HG03442 (cell line): ENCODE data around the gene RNF40.
"Not testable (repeated sequence)": the region's sequence is repeated elsewhere in the genome, so short reads cannot be mapped to it uniquely, and the experiment has no call there.

ENCODE experiments used
- ATAC-seq: cut with Tn5 transposase; IDR thresholded peaks from one replicate; pipeline ENCODE4 v1.9.1; 2021; ENCODE audit warnings: mild to moderate bottlenecking, moderate library complexity; ENCODE audit not compliant: unreplicated experiment

Gene RNF40

DNA sequence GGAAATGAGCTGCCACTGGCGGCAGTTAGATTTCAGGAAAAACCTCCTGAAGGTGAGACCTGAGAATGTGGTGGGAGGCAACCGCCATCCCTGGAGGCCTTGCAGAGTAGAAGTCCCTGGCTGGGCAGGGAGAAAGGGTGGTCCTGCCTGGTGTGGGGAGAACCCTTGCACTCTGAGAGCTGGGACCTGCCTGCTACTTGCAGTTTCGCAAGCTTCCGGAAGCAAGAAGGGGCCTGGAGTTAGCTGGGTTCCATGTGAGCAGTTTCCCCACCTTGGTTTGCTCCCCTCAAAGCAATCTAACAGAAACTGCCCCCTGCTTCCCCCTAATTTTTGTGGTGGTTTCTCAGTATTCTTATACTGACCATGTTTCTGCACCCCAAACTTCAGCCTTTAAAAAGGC lies 18.4 kb downstream of the RNF40 start:
- ATAC-seq: no peak

DNA sequence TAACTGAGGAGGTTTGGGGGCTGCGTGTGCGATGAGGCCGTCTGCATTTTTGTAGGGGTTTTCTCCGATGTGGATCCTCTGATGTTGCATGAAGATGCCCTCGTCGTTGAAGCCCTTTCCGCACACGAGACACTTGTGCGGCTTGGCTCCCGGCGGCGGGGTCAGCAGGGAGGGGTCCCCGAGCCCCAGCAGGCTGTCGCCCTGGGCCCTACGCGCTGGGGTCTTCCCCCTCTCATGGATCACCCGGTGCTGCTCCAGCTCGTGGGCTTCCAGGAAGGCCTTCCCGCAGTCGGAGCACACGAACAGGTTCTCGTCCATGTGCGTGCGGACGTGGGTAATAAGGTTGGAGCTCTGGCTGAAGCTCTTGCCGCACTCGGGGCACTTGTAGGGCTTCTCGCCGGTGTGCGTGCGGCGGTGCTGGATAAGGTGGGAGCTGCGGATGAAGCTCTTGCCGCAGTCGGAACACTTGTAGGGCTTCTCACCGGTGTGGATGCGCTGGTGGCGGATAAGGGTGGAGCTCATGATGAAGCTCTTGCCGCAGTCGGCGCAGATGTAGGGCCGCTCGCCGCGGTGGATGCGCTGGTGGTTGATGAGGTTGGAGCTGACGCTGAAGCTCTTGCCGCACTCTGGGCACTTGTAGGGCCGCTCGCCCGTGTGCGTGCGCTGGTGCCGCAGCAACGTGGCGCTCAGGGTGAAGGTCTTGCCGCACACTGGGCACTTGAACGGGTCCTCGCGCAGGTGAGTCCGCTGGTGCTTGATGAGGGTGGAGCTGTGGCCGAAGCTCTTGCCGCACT lies 20.6 kb downstream of the RNF40 start:
- ATAC-seq: no peak

DNA sequence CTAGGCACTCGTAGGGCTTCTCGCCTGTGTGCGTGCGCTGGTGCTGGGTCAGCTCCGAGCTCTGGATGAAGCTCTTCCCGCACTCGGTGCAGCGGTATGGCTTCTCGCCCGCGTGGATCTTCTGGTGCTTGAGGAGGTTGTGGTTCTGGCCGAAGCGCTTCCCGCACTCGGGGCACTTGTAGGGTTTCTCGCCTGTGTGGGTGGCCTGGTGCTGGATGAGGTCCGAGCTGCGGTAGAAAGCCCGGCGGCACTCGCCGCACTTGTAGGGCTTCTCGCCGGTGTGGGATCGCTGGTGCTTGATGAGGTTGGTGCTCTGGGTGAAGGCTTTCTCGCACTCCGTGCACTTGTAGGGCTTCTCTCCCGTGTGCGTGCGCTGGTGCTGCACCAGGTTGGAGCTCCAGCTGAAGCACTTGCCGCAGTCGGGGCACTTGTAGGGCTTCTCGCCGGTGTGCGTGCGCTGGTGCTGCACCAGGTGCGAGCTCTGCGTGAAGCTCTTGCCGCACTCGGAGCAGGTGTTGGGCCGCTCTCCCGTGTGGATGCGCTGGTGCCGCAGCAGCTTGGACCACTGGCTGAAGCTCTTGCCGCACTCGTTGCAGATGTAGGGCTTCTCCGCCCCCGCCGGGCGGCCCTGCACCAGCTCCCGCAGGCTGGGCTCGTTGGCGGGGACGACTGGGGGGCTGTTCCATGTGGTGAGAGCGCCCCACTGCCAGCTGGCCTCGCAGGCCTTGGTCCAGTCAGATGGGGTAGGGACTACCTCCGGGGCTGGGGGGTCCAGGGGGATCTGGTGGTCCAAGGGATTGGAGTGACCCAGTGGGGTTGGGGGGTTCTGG lies 21.4 kb downstream of the RNF40 start:
- ATAC-seq: no peak

DNA sequence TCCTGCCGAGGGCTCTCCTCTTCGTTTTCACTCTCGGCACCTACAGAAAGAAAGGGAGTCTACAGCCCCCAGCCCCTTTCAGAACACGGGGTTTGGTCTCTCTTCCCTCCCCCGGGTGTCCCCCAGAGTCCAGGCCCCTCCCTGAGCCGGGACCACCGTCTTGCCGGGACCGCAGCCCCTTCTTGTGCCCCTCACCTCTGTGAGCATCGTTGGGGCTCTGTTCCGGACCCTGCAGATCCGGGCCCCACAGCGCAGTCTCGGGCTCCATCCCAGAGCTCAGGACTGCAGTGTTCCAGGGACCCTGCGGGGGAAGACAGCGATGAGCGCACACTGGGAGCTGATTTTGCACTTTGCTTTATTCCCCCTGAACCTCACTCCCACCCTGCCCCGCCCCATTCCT lies 22.1 kb downstream of the RNF40 start:
- no peak for ATAC-seq

DNA sequence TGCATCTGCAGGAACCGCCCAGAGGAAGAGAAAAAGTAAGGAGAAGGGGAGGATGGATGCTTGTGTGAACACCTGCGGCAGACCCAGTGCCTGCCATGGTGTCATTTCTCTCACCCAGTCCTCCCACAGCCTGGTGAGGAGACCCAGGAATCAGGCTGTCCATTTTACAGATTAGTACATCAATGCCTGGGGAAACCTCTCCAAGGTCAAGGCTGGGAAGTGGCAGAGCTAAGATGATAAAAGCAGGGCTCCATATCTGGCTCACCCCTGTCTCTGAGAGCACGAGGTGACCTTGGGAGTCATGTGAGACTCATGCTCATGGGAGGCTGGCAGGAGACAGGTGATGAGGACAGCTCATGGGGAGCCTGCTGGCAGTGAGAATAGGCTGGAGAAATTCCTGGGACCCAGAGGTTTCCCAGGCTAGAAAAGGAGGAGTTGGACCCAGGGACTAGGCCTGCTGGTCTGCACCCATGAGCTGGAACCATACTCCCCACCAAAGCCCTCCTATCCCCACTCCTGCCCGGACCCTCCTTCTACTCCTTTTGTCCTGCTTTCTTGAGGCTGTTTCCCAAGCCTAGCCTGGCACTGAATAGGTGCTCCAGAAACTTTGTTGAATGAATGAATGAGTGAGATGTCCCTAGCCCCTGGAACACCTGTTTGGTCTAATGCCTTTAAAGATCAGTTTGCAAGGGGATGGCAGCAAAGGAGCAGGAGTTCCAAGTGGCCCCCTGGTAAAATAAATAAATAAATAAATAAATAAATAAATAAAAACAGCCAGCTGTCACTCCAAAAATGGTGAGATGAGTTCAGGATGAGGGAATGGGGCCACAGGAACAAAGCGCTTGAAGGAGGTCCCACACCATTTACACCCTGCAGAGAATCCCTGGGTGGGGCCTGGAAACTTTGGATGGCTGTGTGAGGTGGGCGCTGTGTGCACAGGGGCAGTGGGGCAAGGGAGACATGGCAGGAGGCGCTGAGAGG lies 23.3 kb downstream of the RNF40 start:
- no peak for ATAC-seq

DNA sequence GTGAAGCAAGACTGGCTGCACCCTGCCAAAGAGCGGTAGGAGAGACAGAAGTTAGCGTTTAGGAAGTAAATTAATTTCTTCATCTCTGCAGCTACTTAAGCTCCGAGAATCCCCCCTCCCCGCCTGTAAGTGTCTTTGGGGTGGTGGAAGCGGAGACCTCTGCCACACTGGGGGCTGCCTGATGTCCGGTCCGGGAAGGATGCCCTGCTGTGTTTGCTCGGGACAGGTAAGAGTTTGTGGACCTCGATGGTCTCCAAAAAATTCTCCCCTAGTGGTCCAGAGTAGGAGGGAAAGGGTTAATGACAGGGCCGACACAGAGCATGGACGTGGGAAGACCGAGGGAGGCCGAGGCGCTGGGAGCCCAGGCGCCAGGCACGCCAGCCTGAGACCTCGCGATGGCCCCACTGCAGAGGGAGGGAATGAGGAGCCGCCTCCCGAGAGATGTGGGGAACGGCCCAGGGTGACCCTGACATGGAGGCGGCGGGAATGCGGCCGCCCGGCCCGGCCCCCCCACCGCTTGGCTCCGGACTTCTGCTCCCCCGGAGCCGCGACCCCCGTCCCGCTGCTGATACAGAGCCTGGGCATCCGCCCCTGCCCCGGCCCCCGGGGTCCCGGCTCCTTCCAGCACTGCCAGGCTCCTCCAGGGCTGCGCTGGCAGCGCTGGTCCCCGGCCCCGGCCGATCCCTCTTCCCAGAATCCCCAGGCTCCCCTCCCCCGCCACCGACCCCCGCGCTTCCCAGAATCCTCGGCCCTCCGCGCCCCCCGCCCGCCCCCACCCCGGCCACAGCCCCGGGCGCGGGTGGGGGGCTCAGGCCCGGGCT lies 24.2 kb downstream of the RNF40 start:
- ATAC-seq: no peak

DNA sequence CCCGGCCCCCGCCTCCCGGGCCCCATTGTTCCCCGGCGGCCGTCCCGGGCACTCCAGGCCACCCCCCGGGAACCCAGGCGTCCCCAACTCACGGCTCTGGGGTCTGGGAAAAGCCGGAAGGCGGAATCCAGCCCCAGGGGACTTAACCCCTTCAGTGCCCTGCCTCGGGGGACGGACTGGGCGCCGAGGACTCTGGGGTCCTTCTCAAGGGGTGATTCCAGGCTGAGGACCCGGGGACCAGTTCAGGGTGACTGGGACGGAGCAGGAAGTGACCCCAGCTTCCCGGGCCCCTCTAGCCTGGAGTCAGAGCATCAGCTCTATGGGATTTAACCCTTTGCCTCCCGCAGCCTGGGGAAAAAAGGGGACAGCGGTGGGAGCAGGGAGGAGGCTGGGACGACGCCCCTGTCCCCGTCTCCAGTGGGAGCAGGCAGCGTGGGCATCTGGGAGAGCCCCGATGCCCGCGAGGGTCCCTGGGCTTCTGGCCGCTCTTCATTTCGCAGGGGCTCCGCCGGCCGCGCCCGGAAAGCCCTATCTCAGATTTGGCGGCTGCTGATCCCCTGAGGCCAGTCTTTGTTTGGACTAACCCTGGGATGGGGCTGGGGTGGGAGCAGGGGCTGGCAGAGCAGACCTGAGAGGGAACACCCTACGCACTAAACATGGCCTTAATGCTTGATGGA lies 25.0 kb downstream of the RNF40 start, which contains the start of gene ZNF629:
Gene ZNF629, minus strand, starts transcription at position 270 of the 677 bp plus-strand sequence. CDS start 2,723 bp downstream, outside the sequence.
- no peak for ATAC-seq

DNA sequence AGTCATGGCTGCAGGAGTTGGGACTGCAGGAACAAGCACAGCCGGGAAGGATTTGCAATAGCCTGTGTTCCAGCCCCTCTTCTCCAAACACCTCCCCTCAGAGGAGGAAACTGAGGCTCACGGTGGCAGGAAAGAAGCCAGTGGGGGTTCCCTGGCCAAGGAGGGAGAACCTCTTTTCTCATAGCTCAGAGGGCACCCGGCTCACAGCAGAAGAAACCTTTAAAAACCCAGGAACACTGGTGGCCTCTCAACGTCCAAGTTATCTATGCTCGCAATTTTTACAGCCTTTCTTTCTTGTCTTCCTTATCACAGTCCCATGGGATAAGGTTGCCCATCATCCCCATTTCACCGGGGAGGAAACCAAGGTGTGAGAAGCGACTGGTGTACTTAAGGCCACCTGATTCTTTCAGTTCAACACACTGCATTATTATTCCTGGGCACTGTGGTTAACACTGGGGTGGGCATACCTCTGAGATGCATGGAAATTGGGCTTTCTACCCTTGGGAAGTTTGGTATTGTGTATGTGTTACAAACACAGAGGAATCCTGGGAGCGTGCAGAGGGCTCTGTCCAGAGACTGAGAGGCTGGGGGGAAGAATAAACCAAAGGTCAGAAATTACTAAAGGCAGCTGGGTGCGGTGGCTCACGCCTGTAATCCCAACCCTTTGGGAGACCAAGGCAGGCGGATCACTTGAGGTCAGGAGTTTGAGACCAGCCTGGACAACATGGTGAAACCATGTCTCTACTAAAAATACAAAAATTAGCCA lies 25.7 kb downstream of the RNF40 start:
- ATAC-seq: no peak

DNA sequence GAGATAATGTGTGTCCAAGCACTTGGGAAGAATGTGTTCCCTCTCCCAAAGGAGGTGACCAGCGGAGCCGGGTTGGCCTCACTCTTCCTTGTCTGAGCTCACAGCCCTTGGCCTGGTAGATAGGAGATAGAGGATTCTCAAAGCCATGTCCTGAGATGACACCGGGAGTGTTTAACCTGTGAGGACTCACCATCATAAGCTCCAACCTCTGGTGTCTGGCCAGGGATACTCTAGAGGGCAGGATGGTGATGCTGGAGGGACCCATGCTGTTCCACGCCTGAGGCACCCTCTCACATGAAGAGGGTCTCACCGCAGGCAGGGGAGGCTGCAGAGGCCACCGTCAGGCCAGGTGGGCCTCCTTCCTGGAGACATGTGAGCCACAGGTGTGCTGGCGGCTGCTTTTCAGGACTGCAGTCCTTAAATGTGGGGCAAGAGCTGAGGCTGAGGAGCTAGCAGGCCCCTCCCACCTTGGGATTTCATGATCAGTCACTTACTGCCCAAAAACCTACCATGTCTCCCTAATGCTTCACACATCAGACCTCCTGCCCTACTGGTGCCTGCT lies 31.5 kb downstream of the RNF40 start:
- ATAC-seq: no peak

DNA sequence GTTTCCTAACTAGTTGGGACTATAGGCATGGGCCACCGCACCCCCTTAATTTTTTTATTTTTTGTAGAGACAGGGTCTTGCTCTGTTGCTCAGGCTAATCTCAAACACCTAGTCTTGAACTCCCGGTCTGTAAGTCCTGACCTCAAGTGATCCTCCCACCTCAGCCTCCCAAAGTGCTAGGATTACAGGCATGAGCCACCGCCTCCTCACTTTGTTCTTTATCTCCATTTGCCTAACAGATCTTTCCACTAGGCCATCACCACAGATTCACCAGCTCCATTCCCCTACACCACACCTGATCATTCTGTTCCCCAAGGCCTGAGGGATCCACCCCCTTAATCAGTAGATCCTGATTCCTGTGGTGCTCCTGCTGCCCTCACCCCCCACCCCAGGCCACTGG lies 32.5 kb downstream of the RNF40 start:
- no peak for ATAC-seq

DNA sequence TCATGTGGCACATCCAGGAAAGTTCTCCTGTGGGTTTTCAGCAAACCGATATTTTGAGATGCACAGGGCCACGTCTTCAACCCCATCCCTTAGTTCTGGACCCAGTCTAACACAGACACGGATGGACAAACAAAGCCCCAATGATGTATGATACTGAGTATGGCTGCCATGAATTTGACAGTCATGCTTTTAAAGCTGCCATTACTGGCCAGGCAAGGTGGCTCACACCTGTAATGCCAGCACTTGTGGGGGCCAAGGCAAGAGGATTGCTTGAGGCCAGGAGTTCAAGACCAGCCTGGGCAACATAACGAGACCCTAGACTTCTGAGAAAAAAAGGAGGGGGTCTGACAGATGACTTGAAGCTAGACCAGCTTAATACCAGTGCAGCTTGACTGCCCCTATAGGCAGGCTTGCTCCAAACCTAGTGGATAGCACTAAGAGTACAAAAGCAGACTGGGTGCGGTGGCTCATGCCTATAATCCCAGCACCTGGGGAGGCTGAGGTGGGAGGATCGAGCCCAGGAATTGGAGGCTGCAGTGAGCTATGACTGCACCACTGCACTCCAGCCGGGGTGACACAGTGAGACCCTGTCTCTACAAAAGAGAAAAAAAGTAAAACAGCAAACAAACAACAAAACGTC lies 35.7 kb downstream of the RNF40 start:
- ATAC-seq: no peak

DNA sequence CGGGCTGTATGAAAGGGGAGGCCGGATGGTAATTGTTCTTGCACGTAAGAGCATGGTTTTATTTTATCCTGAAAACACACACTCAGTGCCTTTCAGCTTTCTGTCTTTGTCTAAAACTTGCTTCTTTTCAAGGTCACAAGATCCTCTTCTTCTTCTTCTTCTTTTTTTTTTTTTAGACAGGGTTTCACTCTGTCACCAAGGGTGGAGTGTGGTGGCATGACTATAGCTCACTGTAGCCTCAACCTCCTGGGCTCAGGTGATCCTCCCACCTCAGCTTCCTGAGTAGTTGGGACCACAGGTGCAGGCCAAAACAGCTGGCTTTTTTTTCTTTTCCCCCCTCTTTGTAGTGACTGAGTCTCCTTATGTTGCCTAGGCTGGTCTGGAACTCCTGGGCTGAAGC lies 40.8 kb downstream of the RNF40 start:
- no peak for ATAC-seq

DNA sequence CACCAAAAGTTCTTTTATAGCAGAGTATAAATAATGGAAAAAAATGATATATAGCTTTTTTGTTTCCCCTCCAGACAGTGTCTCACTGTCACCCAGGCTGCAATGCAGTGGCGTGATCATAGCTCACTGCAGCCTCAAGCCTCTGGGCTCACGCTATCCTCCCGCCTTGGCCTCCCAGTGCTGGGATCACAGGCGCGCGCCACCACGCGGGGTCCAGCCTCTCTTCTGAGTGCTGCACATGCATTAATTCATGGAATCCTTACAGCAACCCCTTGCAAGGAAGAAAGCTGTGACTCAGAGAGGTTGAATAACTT lies 42.9 kb downstream of the RNF40 start:
- no peak for ATAC-seq

DNA sequence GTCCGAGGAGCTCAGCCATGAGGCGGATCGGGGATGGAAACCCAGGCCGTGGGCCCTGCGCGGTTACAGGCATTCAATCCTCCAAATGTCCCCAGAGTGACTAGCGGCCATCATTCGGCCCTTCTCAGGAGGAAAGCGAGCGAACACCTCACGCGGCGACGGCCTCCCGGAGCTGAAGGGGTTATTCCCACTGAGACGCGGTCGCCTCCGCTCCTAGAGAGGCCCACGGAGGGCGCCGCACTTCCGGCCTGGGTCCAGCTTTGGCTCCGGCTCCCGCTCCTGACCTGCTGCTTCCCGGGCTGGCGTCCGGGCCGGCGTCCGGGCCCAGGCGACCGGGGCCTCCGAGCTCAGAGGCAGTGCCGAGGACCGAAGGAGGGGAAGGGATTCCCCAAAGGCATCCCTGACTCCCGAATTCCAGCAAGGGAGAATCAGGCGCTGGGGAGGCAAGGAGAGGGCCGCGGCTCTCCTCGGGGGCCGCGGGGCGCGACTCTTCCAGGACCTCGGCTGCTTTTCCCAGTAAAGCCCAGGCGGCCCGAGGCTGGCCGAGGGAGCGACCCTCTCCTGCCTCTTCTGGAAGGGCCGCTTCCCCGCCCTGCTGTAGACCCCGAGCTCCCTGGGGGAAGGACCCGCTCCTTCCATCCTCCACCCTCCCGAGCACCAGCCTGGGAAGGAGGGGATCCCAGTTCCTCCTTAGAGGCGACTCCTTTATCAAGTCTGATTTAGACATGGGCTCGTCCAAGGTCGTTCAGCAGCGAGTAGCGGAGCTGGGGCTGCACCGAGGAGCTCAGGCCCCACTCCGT lies 43.4 kb downstream of the RNF40 start:
- no peak for ATAC-seq

DNA sequence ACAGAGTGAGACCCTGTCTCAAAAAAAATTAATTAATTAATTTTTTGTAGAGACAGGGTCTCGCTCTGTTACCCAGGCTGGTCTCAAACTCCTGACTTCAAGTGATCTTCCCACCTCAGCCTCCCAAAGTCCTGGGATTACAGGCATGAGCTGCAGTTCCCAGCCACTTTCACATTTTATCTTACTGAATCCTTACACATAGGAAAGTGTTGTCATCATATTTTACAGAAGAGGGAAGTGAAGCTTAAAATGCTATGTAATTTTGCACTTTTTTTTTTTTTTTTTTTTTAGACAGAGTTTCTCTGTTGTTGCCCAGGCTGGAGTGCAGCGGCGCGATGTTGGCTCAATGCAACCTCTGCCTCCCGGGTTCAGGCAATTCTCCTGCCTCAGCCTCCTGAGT lies 46.0 kb downstream of the RNF40 start:
- ATAC-seq: no peak

DNA sequence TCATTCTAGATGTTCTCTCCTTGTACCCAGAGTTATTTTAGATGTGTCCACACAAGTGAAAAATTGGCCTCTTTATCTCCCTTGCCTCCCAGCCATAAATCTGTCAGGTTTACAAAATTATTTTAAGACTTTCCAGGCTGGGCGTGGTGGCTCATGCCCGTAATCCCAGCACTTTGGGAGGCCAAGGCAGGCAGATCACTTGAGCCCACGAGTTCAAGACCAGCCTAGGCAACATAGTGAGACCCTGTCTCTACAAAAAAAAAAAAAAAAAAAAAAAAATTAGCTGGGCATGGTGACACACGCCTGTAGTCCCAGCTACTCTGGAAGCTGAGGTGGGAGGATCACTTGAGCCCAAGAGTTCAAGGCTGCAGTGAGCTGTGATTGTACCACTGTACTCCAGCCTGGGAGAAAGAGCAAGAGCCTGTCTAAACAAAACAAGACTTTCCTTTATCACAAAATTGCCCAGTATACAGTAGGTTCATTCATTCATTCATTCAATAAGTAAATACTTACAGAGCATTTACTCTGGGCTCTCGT lies 46.8 kb downstream of the RNF40 start:
- ATAC-seq: not testable (repeated sequence)

DNA sequence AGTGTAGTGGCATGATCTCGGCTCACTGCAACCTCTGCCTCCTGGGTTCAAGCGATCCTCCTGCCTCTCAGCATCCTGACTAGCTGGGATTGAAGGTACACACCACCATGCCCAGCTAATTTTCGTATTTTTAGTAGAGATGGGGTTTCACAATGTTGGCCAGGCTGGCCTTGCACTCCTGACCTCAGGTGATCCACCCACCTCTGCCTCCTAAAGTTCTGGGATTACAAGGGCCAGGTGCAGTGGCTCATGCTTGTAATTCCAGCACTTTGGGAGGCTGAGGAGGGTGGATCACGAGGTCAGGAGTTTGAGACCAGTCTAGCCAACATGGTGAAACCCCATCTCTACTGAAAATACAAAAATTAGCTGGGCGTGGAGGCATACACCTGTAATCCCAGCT lies 47.6 kb downstream of the RNF40 start:
- not testable (repeated sequence) for ATAC-seq
